ENCODE results near the gene GPBP1.

DNA sequence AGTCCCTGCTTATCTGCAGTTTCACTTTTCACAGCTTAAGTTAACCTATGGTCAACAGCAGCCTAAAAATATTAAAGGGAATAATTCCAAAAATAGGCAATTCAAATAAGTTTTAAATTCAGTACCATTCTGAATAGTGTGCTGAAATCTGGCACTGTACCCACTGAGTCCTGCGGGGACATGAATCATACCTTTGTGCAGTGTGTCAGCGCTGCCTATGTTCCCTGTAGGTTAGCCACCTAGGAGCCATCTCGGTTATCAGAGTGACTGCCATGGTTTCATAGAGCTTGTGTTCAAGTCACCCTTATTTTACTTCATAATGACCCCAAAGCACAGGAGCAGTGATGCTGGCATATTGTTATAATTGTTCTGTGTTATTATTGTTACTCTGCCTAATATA is 139.9 kb downstream of the GPBP1 start:
- TF ChIP-seq POLR2A (IDR thresholded peaks at IDR 0.05; ENCODE audit: low read depth, low read length) (no peak), TAF1 (IDR thresholded peaks at IDR 0.05; ENCODE audit: borderline replicate concordance, low read depth, low read length) (no peak), POLR2AphosphoS5 (IDR thresholded peaks at IDR 0.05; ENCODE audit: low read depth, low read length) (no peak)
